ENCODE data around the gene FGB.

The FGB gene

DNA sequence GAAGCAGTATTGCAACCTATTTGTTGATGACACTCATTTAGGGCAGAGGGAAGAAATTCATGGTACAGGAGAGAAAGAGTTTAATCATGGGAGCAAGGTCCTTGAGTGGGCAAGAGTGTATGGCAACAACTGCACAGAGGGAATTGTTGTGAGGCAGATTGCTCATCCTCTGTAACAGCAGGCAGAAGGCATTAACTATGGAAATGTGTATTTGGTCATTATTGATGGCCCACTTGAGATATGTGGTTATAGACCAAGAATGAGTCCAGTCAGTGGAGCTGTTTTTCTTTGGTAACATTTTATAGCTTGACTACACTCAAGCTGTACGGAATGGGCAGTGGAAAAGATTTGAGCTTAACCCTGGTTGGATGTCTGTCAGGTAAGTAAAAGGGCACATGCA is 28.5 kb upstream of the FGB start:
- Histone ChIP-seq H3K27ac (no peak overlapping the region), H3K9ac (no peak overlapping the region), H3K4me3 (no peak overlapping the region), H3K36me3 (peaks cover 43% of the 10 kb centered on the region), H3K4me1 (no peaks in the 10 kb centered on the region), H4K20me1 (no peaks in the 10 kb centered on the region), H3K27me3 (no peaks in the 10 kb centered on the region), H3K9me3 (no peaks in the 10 kb centered on the region), H3K4me2 (no peak overlapping the region)
- TF ChIP-seq Cebpa-rat (IDR thresholded peaks at IDR 0.05) = no peak

DNA sequence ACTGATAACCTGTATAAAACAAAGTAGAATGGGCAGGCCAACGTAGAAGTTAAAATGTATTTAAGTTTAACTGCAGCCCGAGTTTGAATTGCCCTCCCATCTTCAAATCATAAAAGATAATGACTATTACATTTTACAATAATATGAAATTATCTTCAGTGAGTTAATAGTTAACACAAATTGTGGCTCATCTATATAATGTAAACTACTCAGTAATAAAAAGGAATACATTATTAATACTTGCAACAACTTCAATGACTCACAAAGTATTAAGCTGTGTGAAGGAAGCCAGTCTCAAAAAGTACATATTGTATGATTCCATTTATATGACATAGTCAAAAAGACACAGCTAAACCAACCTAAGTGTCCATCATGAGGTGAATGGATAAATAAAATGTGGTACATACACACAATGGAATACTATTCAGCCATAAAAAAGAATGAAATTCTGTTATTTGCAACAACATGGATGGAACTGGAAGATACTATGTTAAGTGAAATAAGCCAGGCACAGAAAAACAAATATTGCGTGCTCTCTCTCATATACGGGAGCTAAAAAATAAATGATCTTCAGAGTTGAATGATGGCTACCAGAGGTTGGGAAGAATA is 20.4 kb upstream of the FGB start:
- H3K4me1 ChIP-seq = no peaks in the 10 kb centered on the region
- no peak overlapping the region for H3K4me2 ChIP-seq
- peaks cover 93% of the 10 kb centered on the region for H3K36me3 ChIP-seq
- H3K27me3 ChIP-seq = no peaks in the 10 kb centered on the region
- H3K9me3 ChIP-seq = no peaks in the 10 kb centered on the region
- H3K4me3 ChIP-seq = no peak overlapping the region
- H3K27ac ChIP-seq = no peak overlapping the region
- no peak for TF ChIP-seq Cebpa-rat (IDR thresholded peaks at IDR 0.05)
- H3K9ac ChIP-seq = no peak overlapping the region
- H4K20me1 ChIP-seq = no peaks in the 10 kb centered on the region

DNA sequence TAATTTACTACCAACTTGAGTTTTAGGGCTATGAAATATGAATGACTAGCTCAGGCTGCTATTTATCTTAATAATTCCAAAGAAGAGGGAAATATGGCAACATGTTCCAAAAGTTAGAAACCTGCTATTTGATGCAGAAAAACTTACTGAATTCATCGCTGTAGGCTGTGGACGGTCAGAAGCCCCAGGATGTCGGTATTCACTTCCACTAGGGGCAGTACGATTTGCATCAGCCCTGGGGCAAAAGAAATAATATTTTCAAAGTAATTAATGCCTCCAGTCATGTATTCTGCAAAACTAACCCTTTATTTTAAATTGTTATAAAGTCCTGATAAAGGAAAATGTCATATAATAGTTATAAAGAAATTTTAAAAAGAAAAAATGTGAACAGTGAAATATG is 17.1 kb upstream of the FGB start:
- Histone ChIP-seq H3K4me1 (peaks cover 18% of the 10 kb centered on the region), H3K9me3 (no peaks in the 10 kb centered on the region), H3K4me2 (no peak overlapping the region), H3K9ac (no peak overlapping the region), H3K36me3 (peaks cover 71% of the 10 kb centered on the region), H4K20me1 (peaks cover 19% of the 10 kb centered on the region), H3K27me3 (no peaks in the 10 kb centered on the region), H3K27ac (no peak overlapping the region), H3K4me3 (no peak overlapping the region)
- TF ChIP-seq Cebpa-rat (IDR thresholded peaks at IDR 0.05) = no peak

DNA sequence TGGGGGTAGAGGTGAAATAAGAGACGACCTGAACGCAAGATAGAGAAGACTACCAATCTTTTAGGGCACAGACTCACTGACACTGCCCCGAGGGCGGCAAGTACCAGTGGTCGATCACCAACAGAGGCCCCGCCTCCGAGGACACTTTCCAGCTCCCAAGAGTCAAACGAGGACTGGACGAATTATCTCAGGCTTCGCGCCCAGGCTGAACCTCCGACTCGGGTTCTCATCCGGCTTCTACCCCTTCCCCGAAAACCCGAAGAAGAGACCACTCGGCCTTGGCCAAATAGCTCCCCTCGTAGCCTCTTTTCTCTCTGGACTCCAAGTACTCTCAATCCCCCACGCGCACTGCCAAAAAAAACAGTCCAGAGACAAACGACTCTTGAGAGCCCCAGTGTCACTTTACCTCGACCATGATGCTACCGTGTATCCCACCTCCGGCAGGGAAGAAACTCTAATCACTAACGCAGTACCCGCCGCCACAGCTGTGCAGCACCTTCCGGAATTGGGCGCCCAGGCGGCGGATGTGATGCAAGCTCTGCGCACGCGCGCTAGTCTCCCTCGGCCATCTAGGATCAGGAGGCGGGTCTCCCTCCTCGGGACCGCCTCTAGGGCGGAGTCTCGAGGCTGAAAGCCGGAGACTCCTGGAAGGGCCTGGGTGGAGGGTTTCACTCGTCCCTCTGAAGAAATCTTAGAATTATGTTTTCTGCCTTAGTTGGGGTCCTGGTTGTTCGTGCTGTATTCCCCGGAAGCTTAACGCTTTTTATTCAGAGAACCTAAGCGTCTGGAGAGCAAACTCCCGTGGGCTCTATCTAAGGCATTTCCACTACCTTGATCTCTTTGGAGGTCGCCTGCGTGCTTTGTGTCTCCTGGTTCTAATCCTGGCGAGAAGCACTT is 12.7 kb upstream of the FGB start, which contains the start of gene PLRG1:
Gene PLRG1, minus strand, starts transcription at position 507 of the 897 bp plus-strand sequence. Its CDS starts 92 bp downstream, at position 415.
- TF ChIP-seq Cebpa-rat (IDR thresholded peaks at IDR 0.05) = peak; percentile 80; the same call in 1 of the 2 replicates
- no peaks in the 10 kb centered on the region for H3K27me3 ChIP-seq
- peaks cover 28% of the 10 kb centered on the region for H3K36me3 ChIP-seq

DNA sequence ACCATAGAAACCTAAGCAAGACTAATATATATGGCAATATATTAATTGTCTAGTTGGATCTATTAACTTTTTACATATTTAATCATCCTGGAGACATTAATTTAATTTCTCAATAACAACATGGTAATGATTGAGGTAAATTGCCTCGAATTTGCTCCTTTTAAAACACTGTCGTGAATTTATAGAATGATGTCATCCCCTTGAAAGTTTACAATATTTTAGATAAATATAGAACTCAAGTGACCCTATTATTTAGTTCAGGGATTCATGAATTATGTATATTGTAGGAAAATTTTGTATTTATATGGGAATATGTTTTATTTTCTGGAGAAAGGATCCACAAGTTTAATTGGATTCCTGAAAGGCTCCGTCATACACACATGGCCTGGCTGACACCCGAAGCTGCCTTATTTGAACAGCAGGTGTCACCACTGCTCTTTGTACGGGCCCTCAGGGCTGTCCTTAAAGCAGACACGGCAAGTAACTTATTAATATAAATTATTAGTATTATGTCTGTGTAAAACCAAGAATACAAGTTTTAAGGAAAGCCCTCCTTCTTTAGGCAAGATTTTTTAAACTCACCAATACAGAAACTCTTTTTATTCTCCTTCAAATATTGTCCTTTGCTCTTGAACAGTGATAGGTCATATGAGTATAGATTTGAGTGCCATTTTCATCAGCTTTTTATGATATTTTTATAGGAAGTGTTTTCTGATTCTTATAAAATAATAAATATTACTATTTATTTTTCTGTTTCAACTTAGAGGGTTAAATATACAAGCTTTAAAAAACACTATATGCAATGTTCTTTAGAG is 10.7 kb upstream of the FGB start:
- Histone ChIP-seq H3K9me3 (no peaks in the 10 kb centered on the region), H3K4me3 (no peak overlapping the region), H3K4me1 (peaks cover 22% of the 10 kb centered on the region), H3K27ac (no peak overlapping the region), H3K4me2 (no peak overlapping the region), H3K9ac (no peak overlapping the region), H3K27me3 (no peaks in the 10 kb centered on the region), H3K36me3 (peaks cover 11% of the 10 kb centered on the region), H4K20me1 (peaks cover 19% of the 10 kb centered on the region)
- TF ChIP-seq Cebpa-rat (IDR thresholded peaks at IDR 0.05) = no peak

More for the DNA sequence above, 12.7 kb upstream of the FGB start, which contains the start of gene PLRG1:
- Histone ChIP-seq H3K9ac (peak within 1 kb of the TSS; percentile 84), H3K4me2 (peak within 1 kb of the TSS; percentile 92), H3K4me3 (peak within 1 kb of the TSS; percentile 87), H3K27ac (peak within 1 kb of the TSS; percentile 82), H4K20me1 (peaks cover 19% of the 10 kb centered on the region), H3K4me1 (peaks cover 22% of the 10 kb centered on the region), H3K9me3 (no peaks in the 10 kb centered on the region)

DNA sequence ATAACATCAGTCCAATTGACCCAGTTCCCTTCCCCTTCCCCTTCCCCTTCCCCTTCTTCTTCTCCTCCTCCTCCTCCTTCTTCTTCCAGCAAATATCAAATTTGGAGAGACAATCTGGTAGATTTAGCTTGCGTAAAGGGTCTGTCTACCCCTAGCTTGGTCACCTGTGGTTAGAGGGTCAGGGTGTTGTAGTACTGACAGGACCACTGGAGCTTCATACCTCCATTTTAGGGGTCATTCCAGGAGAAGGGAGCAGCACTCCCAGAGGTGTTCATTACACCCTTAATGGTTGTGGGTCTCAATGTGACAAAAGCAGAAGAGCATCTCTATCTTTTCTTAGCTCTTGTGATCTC is 3.7 kb upstream of the FGB start:
- Histone ChIP-seq H3K9ac (no peak overlapping the region), H3K4me2 (no peak overlapping the region), H3K9me3 (no peaks in the 10 kb centered on the region), H3K27ac (no peak overlapping the region), H4K20me1 (no peaks in the 10 kb centered on the region), H3K27me3 (no peaks in the 10 kb centered on the region), H3K4me3 (no peak overlapping the region), H3K36me3 (no peaks in the 10 kb centered on the region), H3K4me1 (no peaks in the 10 kb centered on the region)
- no peak for TF ChIP-seq Cebpa-rat (IDR thresholded peaks at IDR 0.05)

DNA sequence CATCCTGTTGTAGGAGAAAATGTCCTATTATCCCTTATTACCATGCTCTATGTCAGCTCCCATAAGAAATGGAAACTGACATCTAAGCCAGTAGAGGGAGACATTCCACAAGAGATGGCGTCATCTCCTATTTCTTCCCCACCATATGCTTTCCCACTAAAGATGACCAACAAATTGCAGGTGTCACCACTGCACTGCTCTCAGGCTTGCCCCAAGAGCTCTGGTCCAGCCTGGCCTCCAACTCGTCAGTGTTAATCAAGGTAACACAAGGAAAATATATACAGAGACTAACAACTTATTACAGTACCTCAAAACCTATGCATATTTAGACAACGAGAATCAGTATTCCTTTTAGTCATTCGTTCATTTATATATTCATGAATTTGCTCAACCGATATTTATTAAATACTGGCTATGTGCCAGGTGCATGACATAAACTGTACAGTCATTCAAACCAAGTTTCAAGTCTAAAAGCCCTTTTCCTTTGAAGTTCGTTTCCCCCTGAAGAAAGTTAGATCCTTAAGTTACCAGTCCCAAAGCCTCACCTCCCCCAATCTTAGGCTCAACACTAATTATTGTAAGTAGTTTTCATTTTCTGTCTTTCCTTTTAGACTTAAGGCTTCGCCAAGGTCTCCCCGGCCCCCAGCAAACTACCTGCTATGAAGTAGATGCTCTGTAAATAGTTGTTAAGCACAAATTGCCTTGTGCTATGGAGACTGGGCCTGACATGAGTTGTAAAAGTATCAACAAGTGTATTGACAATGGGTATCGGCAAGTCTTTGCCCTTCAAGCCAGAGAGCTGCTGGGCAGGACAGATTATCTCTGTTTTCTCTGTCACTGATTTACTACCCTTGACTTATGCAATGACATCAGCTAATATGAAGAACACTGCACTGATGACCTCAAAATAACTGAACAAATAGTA is 3.1 kb upstream of the FGB start:
- Histone ChIP-seq H4K20me1 (no peaks in the 10 kb centered on the region), H3K4me2 (no peak overlapping the region), H3K9ac (no peak overlapping the region), H3K4me3 (no peak overlapping the region), H3K27ac (no peak overlapping the region), H3K27me3 (no peaks in the 10 kb centered on the region), H3K4me1 (no peaks in the 10 kb centered on the region), H3K36me3 (no peaks in the 10 kb centered on the region), H3K9me3 (no peaks in the 10 kb centered on the region)
- TF ChIP-seq Cebpa-rat (IDR thresholded peaks at IDR 0.05) = no peak

DNA sequence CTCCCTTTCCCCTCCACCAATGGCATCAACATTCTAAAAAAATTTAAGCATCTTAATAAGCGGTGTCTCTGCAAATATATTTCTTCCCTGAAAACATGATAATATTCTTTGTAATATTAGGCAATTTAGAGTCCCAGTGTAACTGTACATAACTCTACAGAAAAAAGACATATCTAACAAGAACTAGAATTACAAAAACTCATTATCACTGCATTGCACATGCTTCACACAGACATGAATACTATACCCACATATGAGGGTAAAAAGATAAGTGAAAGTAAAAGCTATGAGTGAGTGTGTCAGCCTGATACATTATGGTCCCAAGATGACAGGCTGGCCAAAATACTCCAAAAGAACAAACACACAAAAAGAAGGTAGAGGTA is 2.4 kb upstream of the FGB start:
- Histone ChIP-seq H3K27ac (no peak overlapping the region), H3K4me3 (no peak overlapping the region), H3K4me2 (no peak overlapping the region), H4K20me1 (no peaks in the 10 kb centered on the region), H3K9ac (no peak overlapping the region), H3K4me1 (no peaks in the 10 kb centered on the region), H3K27me3 (no peaks in the 10 kb centered on the region), H3K36me3 (no peaks in the 10 kb centered on the region), H3K9me3 (no peaks in the 10 kb centered on the region)
- no peak for TF ChIP-seq Cebpa-rat (IDR thresholded peaks at IDR 0.05)

DNA sequence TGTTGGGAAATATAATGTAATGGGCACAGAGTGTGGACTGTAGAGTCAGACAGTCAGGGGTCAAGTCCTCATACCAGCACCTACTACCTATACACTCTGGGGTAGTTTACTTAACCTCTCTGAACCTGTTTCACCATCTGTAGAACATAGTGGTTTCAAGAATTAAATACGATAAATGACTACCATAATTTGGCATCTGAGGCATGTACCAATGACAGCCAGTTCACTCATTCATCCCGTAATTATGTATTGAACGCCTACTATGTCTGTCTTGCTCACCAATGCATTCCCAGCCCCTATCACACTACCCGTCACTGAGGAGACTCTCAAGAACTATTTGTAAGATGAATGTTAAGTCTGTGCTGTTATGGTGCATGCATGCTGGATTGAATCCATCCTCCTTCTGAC is 2.0 kb upstream of the FGB start:
- TF ChIP-seq Cebpa-rat (IDR thresholded peaks at IDR 0.05) = no peak
- Histone ChIP-seq H3K9ac (no peak overlapping the region), H3K36me3 (no peaks in the 10 kb centered on the region), H3K4me1 (no peaks in the 10 kb centered on the region), H3K4me3 (no peak overlapping the region), H3K27me3 (no peaks in the 10 kb centered on the region), H3K27ac (no peak overlapping the region), H3K9me3 (no peaks in the 10 kb centered on the region), H3K4me2 (no peak overlapping the region), H4K20me1 (no peaks in the 10 kb centered on the region)

Measured in BLaER1 (cell line).